ENCODE measurements around the gene PRKRIP1. TPM values are rescaled to one million over a fixed set of nuclear protein-coding genes. Genes with fewer than 3 reads are reported as not detected.
"Not testable (repeated sequence)": the region's sequence is repeated elsewhere in the genome, so short reads cannot be mapped to it uniquely, and the experiment has no call there.

Gene PRKRIP1
- polyA plus RNA-seq, 10 donors, result 17.6 to 30.1 (median 24.8) TPM

- DNase-seq, result no peak
Observed at GRCh38 chr7:102456327-102456726, 60.2 kb downstream of the PRKRIP1 start.

- DNase-seq, result no peak
Observed at GRCh38 chr7:102457352-102457924, 61.3 kb downstream of the PRKRIP1 start.

- DNase-seq, result no peak
Observed at GRCh38 chr7:102459221-102459844, 63.2 kb downstream of the PRKRIP1 start.

GRCh38 chr7:102460467-102460866, 64.3 kb downstream of the PRKRIP1 start:
- no peak for DNase-seq

GRCh38 chr7:102463841-102464576, 67.8 kb downstream of the PRKRIP1 start:
- DNase-seq, result no peak

- peak; percentile 90 to 97 (median 96) for DNase-seq
Observed at GRCh38 chr7:102464577-102465280, 68.6 kb downstream of the PRKRIP1 start, which contains the start of the genes ALKBH4 and LRWD1. TSS of gene ALKBH4 (minus strand) at chr7:102464863. CDS start at chr7:102464836, 27 bp downstream. TSS of gene LRWD1 (plus strand) at chr7:102464984. CDS start at chr7:102465081, 97 bp downstream.

GRCh38 chr7:102466097-102466496, 69.9 kb downstream of the PRKRIP1 start:
- no peak for DNase-seq

- DNase-seq, result no peak
Observed at GRCh38 chr7:102467581-102468477, 71.7 kb downstream of the PRKRIP1 start.

- no peak for DNase-seq
Observed at GRCh38 chr7:102468478-102469350, 72.6 kb downstream of the PRKRIP1 start.

- no peak for DNase-seq
Observed at GRCh38 chr7:102469351-102469971, 73.3 kb downstream of the PRKRIP1 start.

- no peak for DNase-seq
Observed at GRCh38 chr7:102469972-102470825, 74.0 kb downstream of the PRKRIP1 start.

GRCh38 chr7:102471791-102472125, 75.6 kb downstream of the PRKRIP1 start:
- DNase-seq, result no peak

GRCh38 chr7:102472126-102473041, 76.2 kb downstream of the PRKRIP1 start:
- DNase-seq, result no peak

GRCh38 chr7:102473271-102473991, 77.3 kb downstream of the PRKRIP1 start:
- DNase-seq, result no peak

- DNase-seq, result not testable (repeated sequence)
Observed at GRCh38 chr7:102474116-102474515, 78.0 kb downstream of the PRKRIP1 start.

GRCh38 chr7:102474736-102475435, 78.7 kb downstream of the PRKRIP1 start:
- not testable (repeated sequence) for DNase-seq
